ENCODE measurements around the gene MRPS27.

DNA sequence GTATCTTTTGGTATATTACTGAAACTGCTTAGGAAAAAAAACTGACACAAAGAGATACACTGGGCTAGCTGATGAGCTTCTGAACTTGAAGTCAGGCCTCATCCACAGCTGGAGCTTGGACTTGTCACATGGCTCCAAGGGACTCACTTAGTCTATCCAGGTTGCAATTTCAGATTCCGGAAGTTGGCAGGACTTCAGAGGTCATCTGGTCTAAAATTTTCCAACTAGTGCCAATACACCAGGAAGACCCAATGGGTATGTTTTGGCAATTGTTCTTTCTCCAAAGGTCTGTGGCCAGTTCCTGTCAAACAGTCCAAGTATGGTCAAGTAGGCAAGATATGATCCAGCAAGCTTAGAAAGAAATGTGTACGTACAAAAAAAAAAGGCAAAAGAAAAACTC is 36.7 kb downstream of the MRPS27 start:
- no peak for TF ChIP-seq POLR2A (IDR thresholded peaks at IDR 0.05)
- TF ChIP-seq, protein P1, sequence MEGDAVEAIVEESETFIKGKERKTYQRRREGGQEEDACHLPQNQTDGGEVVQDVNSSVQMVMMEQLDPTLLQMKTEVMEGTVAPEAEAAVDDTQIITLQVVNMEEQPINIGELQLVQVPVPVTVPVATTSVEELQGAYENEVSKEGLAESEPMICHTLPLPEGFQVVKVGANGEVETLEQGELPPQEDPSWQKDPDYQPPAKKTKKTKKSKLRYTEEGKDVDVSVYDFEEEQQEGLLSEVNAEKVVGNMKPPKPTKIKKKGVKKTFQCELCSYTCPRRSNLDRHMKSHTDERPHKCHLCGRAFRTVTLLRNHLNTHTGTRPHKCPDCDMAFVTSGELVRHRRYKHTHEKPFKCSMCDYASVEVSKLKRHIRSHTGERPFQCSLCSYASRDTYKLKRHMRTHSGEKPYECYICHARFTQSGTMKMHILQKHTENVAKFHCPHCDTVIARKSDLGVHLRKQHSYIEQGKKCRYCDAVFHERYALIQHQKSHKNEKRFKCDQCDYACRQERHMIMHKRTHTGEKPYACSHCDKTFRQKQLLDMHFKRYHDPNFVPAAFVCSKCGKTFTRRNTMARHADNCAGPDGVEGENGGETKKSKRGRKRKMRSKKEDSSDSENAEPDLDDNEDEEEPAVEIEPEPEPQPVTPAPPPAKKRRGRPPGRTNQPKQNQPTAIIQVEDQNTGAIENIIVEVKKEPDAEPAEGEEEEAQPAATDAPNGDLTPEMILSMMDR (IDR thresholded peaks at IDR 0.05), result no peak

Data from Peyer's patch (tissue), 4 donors.